HG03175 (cell line): ENCODE data around the gene HMGCL.
"Not testable (repeated sequence)": the region's sequence is repeated elsewhere in the genome, so short reads cannot be mapped to it uniquely, and the experiment has no call there.

Experiments
- ATAC-seq: cut with Tn5 transposase; IDR thresholded peaks from one replicate; pipeline ENCODE4 v1.9.1; 2021; ENCODE audit warnings: mild to moderate bottlenecking, moderate library complexity; ENCODE audit not compliant: unreplicated experiment

Gene HMGCL

GRCh38 chr1:23799570-23800399, 25.4 kb downstream of the HMGCL start:
- peak; percentile 2 for ATAC-seq

- no peak for ATAC-seq
Observed at GRCh38 chr1:23799255-23799569, 26.0 kb downstream of the HMGCL start.

GRCh38 chr1:23798662-23799142, 26.5 kb downstream of the HMGCL start:
- no peak for ATAC-seq

- ATAC-seq = no peak
Observed at GRCh38 chr1:23797478-23798448, 27.5 kb downstream of the HMGCL start.

- no peak for ATAC-seq
Observed at GRCh38 chr1:23796466-23797271, 28.6 kb downstream of the HMGCL start.

- ATAC-seq = no peak
Observed at GRCh38 chr1:23795676-23796465, 29.4 kb downstream of the HMGCL start.

GRCh38 chr1:23794732-23795182, 30.5 kb downstream of the HMGCL start:
- not testable (repeated sequence) for ATAC-seq

GRCh38 chr1:23793861-23794731, 31.1 kb downstream of the HMGCL start:
- no peak for ATAC-seq

GRCh38 chr1:23793018-23793781, 32.0 kb downstream of the HMGCL start:
- no peak for ATAC-seq

GRCh38 chr1:23792151-23792945, 32.9 kb downstream of the HMGCL start:
- no peak for ATAC-seq

GRCh38 chr1:23791516-23792047, 33.6 kb downstream of the HMGCL start:
- ATAC-seq = peak; percentile 10

GRCh38 chr1:23790696-23791515, 34.3 kb downstream of the HMGCL start, which contains the start of gene LYPLA2:
LYPLA2 (plus strand) TSS chr1:23791145; CDS start chr1:23792683, 1,538 bp downstream.
- ATAC-seq = peak; percentile 86

GRCh38 chr1:23788695-23789094, 36.5 kb downstream of the HMGCL start:
- ATAC-seq = no peak

- no peak for ATAC-seq
Observed at GRCh38 chr1:23787701-23788100, 37.5 kb downstream of the HMGCL start.

GRCh38 chr1:23784846-23785245, 40.4 kb downstream of the HMGCL start:
- no peak for ATAC-seq

GRCh38 chr1:23783141-23783540, 42.1 kb downstream of the HMGCL start:
- not testable (repeated sequence) for ATAC-seq
